ENCODE measurements around the gene CMTM8. TPM values are rescaled to one million over a fixed set of nuclear protein-coding genes. Genes with fewer than 3 reads are reported as not detected.

The CMTM8 gene
- total RNA-seq, 1 donor, result 1.1 TPM

DNA sequence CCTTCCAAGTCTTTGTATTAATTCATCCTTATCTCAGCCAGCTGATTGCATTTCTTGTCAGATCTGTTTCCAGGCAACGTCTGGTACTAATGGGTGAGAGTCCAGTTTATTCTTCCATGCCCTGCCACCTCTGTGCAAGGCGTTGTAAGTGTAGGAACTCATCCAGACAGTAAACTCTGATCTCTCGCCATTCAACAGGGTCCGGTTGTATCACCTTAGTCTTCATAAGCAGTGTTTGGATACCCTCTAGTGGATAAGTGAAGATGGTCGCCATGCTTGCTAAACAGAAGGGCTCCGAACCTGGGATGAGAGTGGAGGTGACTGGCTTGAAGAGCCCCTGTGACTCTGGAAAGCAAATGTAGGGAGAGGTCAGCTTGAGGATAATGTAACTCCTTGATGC lies 101.6 kb downstream of the CMTM8 start:
- peak; percentile 56 for DNase-seq (ENCODE audit: low read depth)
- H3K4me3 ChIP-seq (ENCODE audit: low read depth, low read length), result no peak overlapping the region
- TF ChIP-seq, protein P1, sequence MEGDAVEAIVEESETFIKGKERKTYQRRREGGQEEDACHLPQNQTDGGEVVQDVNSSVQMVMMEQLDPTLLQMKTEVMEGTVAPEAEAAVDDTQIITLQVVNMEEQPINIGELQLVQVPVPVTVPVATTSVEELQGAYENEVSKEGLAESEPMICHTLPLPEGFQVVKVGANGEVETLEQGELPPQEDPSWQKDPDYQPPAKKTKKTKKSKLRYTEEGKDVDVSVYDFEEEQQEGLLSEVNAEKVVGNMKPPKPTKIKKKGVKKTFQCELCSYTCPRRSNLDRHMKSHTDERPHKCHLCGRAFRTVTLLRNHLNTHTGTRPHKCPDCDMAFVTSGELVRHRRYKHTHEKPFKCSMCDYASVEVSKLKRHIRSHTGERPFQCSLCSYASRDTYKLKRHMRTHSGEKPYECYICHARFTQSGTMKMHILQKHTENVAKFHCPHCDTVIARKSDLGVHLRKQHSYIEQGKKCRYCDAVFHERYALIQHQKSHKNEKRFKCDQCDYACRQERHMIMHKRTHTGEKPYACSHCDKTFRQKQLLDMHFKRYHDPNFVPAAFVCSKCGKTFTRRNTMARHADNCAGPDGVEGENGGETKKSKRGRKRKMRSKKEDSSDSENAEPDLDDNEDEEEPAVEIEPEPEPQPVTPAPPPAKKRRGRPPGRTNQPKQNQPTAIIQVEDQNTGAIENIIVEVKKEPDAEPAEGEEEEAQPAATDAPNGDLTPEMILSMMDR (IDR thresholded peaks at IDR 0.05; ENCODE audit: insufficient read depth, low read length), result peak; percentile 52

DNA sequence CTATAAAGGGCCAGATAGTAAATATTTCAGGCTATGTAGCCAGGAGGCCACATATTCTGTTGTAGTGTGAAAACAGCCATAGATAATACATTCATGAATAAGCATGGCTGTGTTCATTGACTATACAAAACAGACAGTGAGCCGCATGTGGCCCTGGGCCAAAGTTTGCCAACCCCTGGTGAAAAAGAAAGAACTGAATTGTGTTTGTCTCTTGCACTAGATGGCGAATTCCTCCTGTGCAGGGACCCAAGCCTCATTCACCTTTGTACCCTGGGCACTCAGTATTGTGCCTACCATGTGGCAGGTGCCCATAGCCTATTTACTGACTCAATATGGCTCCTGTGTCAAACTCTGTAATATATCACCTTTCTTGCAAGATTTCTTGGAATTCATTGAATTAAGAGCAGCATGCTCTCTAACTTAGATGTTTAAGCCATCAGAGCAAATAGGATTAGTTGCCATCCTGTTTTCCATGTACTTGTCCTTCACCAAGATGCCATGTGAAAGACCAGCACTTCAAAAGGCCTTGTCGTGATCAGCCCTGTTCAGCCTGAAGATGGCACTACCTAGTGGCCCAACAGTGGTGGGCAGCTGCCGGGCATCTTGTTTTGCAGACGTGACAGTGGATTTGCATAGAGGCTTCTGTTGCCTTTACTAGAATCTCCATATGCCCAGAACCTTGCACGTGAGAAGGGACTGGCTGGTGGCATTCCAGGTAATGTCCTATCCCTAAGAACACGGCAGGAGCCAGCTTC lies 102.3 kb downstream of the CMTM8 start:
- DNase-seq (ENCODE audit: low read depth), result no peak
- TF ChIP-seq, protein P1 (IDR thresholded peaks at IDR 0.05; ENCODE audit: insufficient read depth, low read length), result peak; percentile 9
- H3K4me3 ChIP-seq (ENCODE audit: low read depth, low read length), result no peak overlapping the region

DNA sequence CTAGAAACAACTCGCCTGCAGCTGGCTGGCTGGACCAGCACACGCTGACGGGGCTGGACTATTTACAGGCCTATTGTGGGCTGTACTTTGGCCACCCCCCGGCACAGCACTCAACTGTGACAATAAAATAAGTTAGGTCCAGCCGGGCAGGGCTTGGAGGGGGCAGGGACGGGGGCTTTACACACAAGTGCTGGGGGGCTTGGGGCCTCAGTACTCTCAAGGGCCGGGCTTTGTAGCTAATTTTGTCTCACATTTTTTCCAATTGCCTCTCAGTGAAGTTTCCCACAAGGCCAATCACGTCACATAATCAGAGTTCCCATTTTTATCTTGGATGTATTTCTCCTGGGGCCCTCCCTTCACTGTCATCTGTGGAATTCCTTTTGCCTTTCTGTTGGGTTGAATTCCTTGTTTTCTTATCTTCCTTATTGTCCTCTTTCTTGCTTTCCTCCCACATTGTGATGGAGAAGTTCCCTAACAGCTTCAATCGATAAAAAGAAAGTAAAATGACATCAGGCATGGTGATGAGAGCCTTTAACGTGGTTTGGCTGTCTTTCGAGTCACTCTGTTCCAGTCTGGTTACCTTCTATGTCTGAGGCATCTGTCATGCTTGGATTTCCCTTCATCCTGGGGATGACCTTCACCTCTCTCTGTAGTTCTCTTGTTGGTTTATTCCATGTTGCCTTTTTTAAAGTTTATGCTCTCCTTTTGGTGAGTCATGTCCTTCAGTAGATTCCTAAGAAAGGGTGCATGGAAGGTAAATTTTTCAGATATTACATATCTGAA lies 109.1 kb downstream of the CMTM8 start:
- TF ChIP-seq, protein P1 (IDR thresholded peaks at IDR 0.05; ENCODE audit: insufficient read depth, low read length), result no peak
- peak; percentile 52 for DNase-seq (ENCODE audit: low read depth)
- H3K4me3 ChIP-seq (ENCODE audit: low read depth, low read length), result no peak overlapping the region

DNA sequence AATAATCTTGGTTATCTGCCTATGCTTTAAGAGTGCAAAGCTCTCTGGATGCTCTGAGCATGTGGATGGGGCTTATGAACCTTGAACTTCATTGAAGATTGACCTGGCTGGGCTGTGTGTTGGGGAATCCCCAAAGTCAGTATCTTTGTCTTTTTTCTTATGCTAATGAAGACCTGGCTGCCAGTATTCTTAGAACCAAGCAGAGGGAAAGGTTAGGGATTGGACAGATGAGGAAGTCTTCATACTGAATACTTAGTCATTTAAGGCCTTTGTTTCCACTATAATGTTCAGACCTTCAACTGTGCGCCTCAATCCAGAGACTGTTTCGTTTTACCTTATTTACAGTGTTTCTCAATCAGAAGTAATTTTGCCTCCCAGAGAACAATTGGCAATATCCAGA lies 110.7 kb downstream of the CMTM8 start:
- no peak for DNase-seq (ENCODE audit: low read depth)
- TF ChIP-seq, protein P1 (IDR thresholded peaks at IDR 0.05; ENCODE audit: insufficient read depth, low read length), result no peak
- no peak overlapping the region for H3K4me3 ChIP-seq (ENCODE audit: low read depth, low read length)

DNA sequence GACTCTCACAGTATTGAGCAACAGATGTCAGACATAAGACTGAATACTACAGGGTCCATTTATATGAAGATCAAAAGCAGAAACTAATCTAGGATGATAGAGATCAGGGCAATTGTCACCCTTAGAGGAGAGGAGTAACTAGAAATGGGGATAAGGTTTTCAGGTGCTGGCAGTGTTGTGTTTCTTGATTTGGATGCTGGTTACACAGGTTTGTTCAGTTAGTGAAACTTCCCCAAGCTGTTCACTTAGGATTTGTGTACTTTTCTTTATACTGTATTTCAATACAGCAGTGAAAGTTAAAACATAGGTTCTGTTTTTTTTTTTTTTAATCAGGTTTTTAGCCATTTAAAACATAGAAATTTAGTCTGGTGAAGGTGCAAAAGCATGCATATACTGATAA lies 114.1 kb downstream of the CMTM8 start:
- TF ChIP-seq, protein P1 (IDR thresholded peaks at IDR 0.05; ENCODE audit: insufficient read depth, low read length), result no peak
- H3K4me3 ChIP-seq (ENCODE audit: low read depth, low read length), result no peak overlapping the region
- DNase-seq (ENCODE audit: low read depth), result no peak

DNA sequence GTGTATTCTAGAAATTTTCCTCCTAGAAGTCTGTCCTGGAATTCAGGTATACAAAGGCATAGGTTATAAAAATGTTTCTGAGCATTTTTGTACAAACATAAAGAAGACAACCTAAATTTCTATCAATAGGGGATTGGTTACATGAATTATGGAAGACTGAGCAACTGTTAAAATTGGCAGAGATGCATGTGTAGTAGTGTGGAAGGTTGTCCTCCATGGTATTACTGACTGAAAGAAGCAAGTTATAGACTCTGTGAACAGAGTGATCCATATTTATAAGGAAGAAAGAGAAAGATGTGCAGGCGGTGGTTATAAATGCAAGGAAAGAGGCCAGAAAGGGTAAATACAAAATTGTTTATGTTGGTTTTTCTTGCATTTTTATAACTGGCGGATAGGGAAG lies 114.9 kb downstream of the CMTM8 start:
- no peak for DNase-seq (ENCODE audit: low read depth)
- no peak overlapping the region for H3K4me3 ChIP-seq (ENCODE audit: low read depth, low read length)
- TF ChIP-seq, protein P1 (IDR thresholded peaks at IDR 0.05; ENCODE audit: insufficient read depth, low read length), result no peak
